Left renal pelvis (tissue), 4 donors: ENCODE data around the gene SRRM1. TPM values are rescaled to one million over a fixed set of nuclear protein-coding genes. Genes with fewer than 3 reads are reported as not detected.

Source experiments
- DNase-seq, 4 donors: peaks; one replicate each; pipeline ENCODE4 v3.0.0-alpha.2; 2013; ENCODE audit warnings: low read depth in 4 of 4, low spot score in 3 of 4
- polyA plus RNA-seq, 4 donors: library from polyadenylated mRNA; unstranded; fragments of 120-200 nt; gene quantifications; one replicate each; pipeline ENCODE4 v1.2.1, GENCODE V29; 2013; ENCODE audit not compliant: insufficient read length in 4 of 4

SRRM1 gene, protein sequence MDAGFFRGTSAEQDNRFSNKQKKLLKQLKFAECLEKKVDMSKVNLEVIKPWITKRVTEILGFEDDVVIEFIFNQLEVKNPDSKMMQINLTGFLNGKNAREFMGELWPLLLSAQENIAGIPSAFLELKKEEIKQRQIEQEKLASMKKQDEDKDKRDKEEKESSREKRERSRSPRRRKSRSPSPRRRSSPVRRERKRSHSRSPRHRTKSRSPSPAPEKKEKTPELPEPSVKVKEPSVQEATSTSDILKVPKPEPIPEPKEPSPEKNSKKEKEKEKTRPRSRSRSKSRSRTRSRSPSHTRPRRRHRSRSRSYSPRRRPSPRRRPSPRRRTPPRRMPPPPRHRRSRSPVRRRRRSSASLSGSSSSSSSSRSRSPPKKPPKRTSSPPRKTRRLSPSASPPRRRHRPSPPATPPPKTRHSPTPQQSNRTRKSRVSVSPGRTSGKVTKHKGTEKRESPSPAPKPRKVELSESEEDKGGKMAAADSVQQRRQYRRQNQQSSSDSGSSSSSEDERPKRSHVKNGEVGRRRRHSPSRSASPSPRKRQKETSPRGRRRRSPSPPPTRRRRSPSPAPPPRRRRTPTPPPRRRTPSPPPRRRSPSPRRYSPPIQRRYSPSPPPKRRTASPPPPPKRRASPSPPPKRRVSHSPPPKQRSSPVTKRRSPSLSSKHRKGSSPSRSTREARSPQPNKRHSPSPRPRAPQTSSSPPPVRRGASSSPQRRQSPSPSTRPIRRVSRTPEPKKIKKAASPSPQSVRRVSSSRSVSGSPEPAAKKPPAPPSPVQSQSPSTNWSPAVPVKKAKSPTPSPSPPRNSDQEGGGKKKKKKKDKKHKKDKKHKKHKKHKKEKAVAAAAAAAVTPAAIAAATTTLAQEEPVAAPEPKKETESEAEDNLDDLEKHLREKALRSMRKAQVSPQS
- 100 to 1,000 TPM; 123 to 175 (median 148) TPM for polyA plus RNA-seq

- peak; percentile 98 to 100 (median 99) for DNase-seq
These were observed at the start of gene SRRM1 for GRCh38 chr1:24642481-24643362. TSS of gene SRRM1 (plus strand) at chr1:24643302. CDS start at chr1:24643327, 25 bp downstream.

DNA sequence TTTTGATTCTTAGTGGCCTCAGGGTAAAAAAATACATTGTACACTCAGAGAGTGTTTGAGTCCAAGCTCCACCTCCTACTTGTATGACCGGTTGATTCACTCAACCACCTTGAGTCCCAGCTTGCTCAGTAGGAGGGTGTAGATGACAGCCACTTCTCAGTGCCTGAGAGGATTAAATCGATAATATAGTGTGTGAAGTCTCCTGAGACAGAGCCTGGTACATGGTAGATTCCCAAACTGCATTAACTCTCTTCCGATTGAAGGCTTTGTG lies 48.8 kb upstream of the SRRM1 start:
- DNase-seq: no peak

DNA sequence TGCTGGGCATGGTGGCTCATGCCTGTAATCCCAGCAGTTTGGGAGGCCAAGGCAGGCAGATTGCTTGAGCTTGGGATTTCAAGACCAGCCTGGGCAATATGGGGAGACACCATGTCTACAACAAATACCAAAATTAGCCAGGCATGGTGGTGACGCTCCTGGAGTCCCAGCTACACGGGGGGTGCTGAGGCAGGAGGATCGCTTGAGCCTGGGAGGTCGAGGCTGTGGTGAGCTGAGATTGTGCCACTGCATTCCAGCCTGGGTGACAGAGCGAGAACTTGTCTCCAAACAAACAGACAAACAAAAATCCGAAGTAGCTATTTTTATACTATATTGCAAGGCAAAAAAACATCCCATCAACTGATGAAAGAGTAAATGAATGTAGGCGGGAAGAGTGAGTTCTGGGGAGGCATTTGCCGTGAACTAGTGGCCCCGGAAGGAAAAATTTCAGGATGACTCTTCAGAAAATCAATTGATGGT lies 46.7 kb upstream of the SRRM1 start:
- DNase-seq: no peak

DNA sequence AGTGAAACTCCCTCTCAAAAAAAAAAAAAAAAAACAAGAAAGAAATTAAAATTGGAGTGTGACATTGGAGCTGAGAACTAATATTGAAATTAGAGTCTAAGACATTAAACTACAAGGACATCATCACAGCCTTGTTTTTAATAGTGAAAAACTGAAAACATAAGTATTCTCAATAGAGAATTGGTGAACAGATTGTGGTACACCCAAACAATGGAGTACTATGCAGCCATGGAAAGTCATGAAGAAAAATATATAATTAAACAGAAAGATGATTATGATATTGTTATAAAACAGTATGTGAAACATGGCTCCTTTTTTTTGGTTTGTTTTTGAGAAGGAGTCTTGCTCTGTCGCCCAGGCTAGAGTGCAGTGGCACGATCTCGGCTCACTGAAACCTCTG lies 43.8 kb upstream of the SRRM1 start:
- DNase-seq: no peak

GRCh38 chr1:24600551-24600950 lies 42.6 kb upstream of the SRRM1 start:
- DNase-seq: no peak

DNA sequence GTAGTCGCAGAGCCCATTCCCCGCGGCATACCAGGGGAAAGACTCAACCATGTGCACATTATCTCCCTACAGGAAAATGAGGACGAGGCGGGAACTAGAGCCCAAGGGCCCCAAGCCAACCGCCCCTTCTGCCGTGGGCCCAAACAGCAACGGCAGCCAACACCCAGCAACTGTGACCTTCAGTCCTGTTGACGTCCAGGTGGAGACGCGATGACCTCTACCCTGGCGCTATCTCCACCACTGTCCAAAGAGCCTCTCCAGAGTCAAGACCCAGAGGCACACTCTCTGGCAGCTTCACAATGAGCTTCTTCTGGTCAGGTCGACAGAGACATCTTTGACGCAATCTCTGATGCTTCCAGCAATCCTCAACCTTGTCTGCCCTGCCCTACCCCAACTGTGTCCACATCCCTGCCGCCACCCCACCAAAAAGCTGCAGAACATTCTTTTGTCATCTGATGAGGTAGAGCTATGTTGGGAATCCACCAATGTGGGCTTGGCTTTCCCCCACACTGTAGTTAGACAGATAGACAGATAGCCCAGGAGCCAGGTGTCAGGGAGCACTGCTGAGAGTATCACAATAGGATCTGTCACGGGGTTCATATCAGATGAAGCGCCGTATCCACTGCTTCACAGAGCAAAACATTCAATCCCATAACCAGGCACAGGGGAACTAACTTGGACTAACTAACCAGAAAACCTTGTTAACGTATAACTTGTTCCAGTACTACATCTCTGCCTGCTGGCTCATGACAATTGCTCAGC lies 37.4 kb upstream of the SRRM1 start:
- DNase-seq: no peak

GRCh38 chr1:24606296-24606605 lies 36.9 kb upstream of the SRRM1 start:
- DNase-seq: no peak

DNA sequence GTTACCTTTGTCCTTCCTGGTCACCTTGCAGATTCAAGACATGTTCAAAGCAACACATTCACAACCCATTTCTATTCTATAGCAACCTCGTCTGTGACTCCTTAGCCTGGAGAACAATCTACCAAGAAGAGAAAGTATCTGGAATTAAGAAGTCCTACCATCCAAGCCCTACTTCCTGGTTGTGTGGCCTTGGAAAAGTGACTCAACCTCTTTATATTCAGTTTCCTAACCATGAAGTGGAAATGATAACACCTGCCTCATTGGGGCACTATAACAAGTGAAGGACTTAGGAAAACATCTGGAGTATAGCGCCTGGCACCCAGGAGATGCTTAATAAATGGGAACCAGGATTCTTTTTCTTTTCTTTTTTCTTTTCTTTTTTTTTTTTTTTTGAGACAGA lies 36.5 kb upstream of the SRRM1 start:
- DNase-seq: no peak

GRCh38 chr1:24609949-24610517 lies 33.1 kb upstream of the SRRM1 start:
- no peak for DNase-seq

GRCh38 chr1:24619376-24619775 lies 23.7 kb upstream of the SRRM1 start:
- no peak for DNase-seq

- DNase-seq: no peak
These were observed 22.4 kb upstream of the SRRM1 start for GRCh38 chr1:24620678-24621077.

- no peak for DNase-seq
These were observed 22.0 kb upstream of the SRRM1 start for GRCh38 chr1:24621121-24621520.

DNA sequence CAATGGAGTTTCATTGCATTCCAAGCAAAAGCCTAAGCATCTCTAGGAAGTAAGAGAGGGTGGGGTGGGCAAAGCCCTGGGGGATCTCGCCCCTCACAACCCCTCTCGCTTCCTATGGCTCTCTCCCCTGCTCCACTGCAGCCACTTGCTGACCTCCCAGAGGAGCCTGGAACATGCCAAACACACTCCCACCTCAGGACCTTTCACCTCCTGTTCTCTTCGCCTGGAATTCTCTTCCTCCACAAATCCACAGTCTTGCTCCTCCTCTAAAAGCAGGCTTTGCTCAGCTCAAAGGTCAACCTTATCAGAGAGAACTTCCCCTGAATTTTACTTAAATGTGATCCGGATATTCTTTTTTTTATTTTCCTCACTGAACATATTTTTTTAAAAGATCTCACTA lies 20.9 kb upstream of the SRRM1 start:
- DNase-seq: no peak

DNA sequence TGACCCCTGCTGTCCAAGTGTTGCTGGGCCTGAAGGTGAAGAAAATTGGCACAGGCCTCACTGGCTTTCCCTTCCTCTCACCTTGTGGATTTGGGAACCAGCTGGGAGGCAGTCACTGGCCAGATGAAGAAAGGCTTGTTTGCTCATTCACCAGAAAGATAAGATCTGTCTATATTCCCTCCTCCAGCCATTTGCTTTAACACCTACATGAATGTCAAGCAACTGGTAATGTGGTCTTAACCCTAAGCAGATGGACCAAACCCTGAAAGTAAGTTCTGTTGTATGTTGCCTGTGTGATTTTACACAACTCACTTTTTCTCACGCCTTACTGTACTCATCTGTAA lies 10.3 kb upstream of the SRRM1 start:
- DNase-seq: no peak

DNA sequence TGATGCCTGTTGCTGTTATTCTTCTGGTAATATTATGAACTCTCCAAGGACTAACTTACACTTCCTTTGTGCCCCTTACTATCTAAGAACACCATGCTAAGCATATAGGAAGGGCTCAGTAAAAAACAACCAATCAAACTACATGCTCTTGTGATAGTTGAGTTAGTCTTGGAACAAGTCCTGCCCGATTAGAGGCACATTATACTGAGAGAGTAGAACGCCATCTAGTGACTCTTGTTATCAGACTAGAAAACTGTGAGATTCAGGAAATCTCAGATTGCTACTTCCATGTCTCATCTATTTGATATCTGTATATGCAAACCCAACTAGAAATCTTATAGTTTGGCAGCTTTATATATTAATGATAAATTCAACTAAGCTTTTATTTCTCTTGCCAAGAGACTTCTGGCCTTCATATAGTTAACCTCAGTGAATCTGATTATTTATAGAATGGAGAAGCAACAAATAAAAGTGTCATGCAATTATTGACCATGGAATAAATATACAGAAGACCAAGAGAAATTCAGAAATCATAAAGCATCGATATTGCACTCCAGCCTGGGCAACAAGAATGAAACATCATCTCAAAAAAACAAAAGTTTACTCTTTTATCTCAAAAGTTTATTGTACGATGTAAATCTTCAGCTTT lies 7.8 kb upstream of the SRRM1 start:
- peak in 2 of 4 donors; percentile 42 to 55 for DNase-seq

DNA sequence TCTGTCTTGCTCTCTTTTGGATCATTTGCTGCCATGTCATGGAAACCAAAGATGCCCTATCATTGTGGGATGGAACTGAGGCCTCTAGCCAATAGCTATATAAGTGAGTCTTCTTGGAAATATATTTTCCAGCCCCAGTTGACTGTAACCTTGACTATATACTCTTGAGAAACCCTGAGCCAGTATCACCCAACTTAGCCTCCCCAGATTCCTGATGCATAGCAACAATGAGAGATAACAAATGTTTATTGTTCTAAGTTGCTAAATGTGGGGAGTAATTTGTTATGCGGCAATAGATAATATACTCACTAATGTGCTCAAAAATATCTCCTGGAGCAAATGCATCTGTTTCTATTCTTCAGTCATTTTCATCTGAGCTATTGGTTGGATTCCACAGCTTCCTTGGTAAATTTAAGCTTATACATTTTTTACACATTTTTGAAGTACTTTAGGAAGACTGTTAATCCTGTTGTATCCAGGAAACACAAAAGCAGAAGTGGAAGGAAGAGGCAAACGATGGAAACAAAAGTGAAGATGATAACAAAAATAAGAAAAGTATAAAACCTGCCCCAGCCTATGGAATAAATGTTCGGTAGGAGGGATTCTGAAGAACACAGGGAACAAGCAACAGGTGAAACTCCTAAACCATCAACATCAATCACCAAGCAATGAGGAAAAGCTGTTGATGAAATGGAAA lies 6.3 kb upstream of the SRRM1 start:
- no peak for DNase-seq

DNA sequence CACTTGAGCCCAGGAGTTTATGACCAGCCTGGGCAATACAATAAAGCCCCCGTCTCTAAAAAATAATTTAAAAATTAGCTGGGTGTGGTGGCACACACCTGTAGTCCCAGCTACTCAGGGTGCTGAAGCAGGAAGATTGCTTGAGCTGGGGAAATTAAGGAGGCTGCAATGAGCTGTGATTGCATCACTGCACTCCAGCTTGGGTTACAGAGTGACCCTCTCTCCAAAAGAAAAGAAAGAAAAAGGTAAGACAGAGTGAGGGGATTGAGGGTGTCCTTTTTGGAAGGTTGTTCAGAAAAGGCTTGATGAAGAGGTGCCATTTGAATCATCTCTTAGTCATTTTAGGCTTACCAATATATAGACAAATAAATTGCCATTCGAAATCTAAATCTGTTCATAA lies 4.0 kb upstream of the SRRM1 start:
- no peak for DNase-seq

DNA sequence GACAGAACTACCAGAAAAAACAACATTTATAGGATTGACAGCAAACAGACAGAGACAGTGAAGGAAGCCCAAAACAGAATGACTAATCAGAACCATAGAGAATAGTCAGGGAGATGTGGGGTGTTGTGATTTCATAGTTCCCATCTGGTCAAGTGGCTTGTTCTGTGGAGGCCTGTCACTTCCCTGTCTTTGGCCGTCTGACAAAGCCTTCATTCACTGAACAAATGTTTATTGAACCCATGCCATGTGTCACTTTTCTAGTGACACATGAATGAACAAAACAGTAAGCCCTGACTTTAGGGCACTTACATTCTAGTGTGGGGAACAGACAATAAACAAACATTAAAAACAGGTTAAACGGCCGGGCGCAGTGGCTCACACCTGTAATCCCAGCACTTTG lies 3.2 kb upstream of the SRRM1 start:
- no peak for DNase-seq

- no peak for DNase-seq
These were observed 2.8 kb upstream of the SRRM1 start for GRCh38 chr1:24640288-24640687.
